Suprapubic skin (tissue), 3 donors: Measurements from ENCODE around the gene SETDB2.

Experiments
- CTCF ChIP-seq, 2 donors: fragments of 200-600 bp in 1 of 2; fragments of 450-650 bp in 1 of 2; sonication (generic) in 1 of 2; IDR thresholded peaks; one replicate each; pipeline ENCODE4 v1.5.1; 2016 to 2019; ENCODE audit warnings: antibody characterized with exemption in 2 of 2, mild to moderate bottlenecking in 1 of 2, moderate library complexity in 1 of 2
- POLR2A ChIP-seq, 2 donors: fragments of 450-650 bp; IDR thresholded peaks; one replicate each; pipeline ENCODE4 v1.6.1; 2017; ENCODE audit warnings: antibody characterized with exemption in 2 of 2, mild to moderate bottlenecking in 2 of 2, moderate library complexity in 2 of 2

GRCh38 chr13:49441846-49442245, 2.2 kb upstream of the SETDB2 start:
- TF ChIP-seq CTCF (IDR thresholded peaks at IDR 0.05) (no peak), POLR2A (IDR thresholded peaks at IDR 0.05) (no peak)
